G401.6 (cell line): ENCODE data around the gene APOA1.

Source experiments
- FAIRE-seq: peaks from 2 replicates; lab custom pipeline; 2012; peaks lifted over from hg19 to GRCh38; lab: Jason Lieb, UNC

APOA1 gene

GRCh38 chr11:116787786-116788486 is 49.5 kb downstream of the APOA1 start, which contains the start of gene ZPR1:
Gene ZPR1 (minus strand): TSS chr11:116788023. CDS start chr11:116787990, 33 bp downstream.
- FAIRE-seq = no peak

- no peak for FAIRE-seq
These were observed 50.0 kb downstream of the APOA1 start for GRCh38 chr11:116787436-116787785.

GRCh38 chr11:116786966-116787365 is 50.5 kb downstream of the APOA1 start:
- FAIRE-seq = no peak

- no peak for FAIRE-seq
These were observed 51.1 kb downstream of the APOA1 start for GRCh38 chr11:116786326-116786725.
